GM12878 (cell line): ENCODE measurements around the gene ACKR1.

Experiments
- BHLHE40 ChIP-seq, 2 experiments: fragments of 450-650 bp in 1 of 2; IDR thresholded peaks; 2 replicates each; pipeline ENCODE4 v1.6.1; 2011 to 2017; ENCODE audit warnings: low read depth in 2 of 2, borderline replicate concordance in 1 of 2, improper control_type of control experiment in 1 of 2, low read length in 1 of 2, mild to moderate bottlenecking in 1 of 2
- CTCF ChIP-seq, 3 experiments: IDR thresholded peaks in 2 of 3; conservative IDR thresholded peaks in 1 of 3; 2 replicates each; pipeline ENCODE4 v1.5.1; 2011; ENCODE audit warnings: low read depth in 3 of 3, low read length in 3 of 3, mild to moderate bottlenecking in 3 of 3, control low read depth in 2 of 3, moderate library complexity in 2 of 3, inconsistent platforms in 1 of 3, mixed read lengths in 1 of 3; ENCODE audit not compliant: control insufficient read depth in 2 of 3, insufficient read depth in 1 of 3; ENCODE audit errors: extremely low read depth in 1 of 3
- EGR1 ChIP-seq, 2 experiments: IDR thresholded peaks; 1 replicate in 1 of 2; 2 replicates in 1 of 2; pipeline ENCODE4 v1.6.1; 2011 to 2012; ENCODE audit warnings: low read depth in 2 of 2, low read length in 2 of 2, borderline replicate concordance in 1 of 2, mild to moderate bottlenecking in 1 of 2, moderate library complexity in 1 of 2
- EZH2 ChIP-seq: IDR thresholded peaks from 2 replicates; pipeline ENCODE4 v1.6.1; 2012; ENCODE audit warnings: low read depth, mild to moderate bottlenecking, control low read depth, inconsistent platforms, low read length, borderline replicate concordance; ENCODE audit not compliant: control insufficient read depth
- NFXL1 ChIP-seq: fragments of 450-650 bp; IDR thresholded peaks from 2 replicates; pipeline ENCODE4 v1.6.1; 2017; ENCODE audit warnings: antibody characterized with exemption, mild to moderate bottlenecking, borderline replicate concordance
- NR2C2 ChIP-seq: IDR thresholded peaks from 2 replicates; pipeline ENCODE4 v1.6.1; 2011; ENCODE audit warnings: borderline replicate concordance, low read depth; ENCODE audit not compliant: control insufficient read depth, insufficient read length
- POLR2A ChIP-seq: IDR thresholded peaks from 2 replicates; pipeline ENCODE4 v1.6.1; 2011; ENCODE audit warnings: low read depth, mild to moderate bottlenecking, low read length
- ZNF687 ChIP-seq: fragments of 450-650 bp; IDR thresholded peaks from 2 replicates; pipeline ENCODE4 v1.6.1; 2017; ENCODE audit warnings: mild to moderate bottlenecking, moderate library complexity
- TF ChIP-seq, protein P1 (sequence below): fragments of 450-650 bp; IDR thresholded peaks from 2 replicates; pipeline ENCODE4 v1.6.1; 2017; ENCODE audit warnings: mild to moderate bottlenecking

DNA sequence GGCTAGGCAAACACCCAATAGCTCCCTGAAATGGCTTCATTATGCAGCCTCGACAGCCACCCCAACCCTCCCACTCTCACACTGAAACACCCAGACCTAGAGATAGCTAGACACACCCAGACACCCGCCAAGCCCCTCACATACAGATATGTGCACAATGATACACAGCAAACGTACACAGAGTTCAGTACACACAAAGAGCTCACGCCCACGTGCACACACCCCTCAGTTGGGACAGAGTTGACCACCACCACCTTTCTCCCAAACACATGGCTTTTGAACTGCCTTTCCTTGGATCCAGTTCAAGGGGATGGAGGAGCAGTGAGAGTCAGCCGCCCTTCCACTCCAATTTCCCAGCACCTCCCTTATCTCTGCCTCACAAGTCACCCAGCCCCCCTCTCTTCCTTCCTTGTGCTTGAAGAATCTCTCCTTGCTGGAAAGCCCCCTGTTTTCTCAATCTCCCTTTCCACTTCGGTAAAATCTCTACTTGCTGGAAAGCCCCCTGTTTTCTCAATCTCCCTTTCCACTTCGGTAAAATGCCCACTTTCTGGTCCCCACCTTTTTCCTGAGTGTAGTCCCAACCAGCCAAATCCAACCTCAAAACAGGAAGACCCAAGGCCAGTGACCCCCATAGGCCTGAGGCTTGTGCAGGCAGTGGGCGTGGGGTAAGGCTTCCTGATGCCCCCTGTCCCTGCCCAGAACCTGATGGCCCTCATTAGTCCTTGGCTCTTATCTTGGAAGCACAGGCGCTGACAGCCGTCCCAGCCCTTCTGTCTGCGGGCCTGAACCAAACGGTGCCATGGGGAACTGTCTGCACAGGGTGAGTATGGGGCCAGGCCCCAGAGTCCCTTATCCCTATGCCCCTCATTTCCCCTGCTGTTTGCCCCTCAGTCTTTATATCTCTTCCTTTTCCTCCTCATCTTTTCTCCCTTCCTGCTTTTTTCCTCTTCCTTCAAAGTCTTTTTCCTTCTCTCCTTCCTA lies at the start of gene ACKR1:
- no peak for TF ChIP-seq CTCF (IDR thresholded peaks at IDR 0.05 in 2 of 3, conservative IDR thresholded peaks at IDR 0.05 in 1 of 3; ENCODE audit: control insufficient read depth in 2 of 3, extremely low read depth in 1 of 3, insufficient read depth in 1 of 3, low read depth in 3 of 3, low read length in 3 of 3)
- no peak for TF ChIP-seq EZH2
- TF ChIP-seq NR2C2, result no peak
- TF ChIP-seq ZNF687, result no peak
- TF ChIP-seq, protein P1, sequence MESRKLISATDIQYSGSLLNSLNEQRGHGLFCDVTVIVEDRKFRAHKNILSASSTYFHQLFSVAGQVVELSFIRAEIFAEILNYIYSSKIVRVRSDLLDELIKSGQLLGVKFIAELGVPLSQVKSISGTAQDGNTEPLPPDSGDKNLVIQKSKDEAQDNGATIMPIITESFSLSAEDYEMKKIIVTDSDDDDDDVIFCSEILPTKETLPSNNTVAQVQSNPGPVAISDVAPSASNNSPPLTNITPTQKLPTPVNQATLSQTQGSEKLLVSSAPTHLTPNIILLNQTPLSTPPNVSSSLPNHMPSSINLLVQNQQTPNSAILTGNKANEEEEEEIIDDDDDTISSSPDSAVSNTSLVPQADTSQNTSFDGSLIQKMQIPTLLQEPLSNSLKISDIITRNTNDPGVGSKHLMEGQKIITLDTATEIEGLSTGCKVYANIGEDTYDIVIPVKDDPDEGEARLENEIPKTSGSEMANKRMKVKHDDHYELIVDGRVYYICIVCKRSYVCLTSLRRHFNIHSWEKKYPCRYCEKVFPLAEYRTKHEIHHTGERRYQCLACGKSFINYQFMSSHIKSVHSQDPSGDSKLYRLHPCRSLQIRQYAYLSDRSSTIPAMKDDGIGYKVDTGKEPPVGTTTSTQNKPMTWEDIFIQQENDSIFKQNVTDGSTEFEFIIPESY, result no peak
- no peak for TF ChIP-seq BHLHE40 (IDR thresholded peaks at IDR 0.05; ENCODE audit: borderline replicate concordance in 1 of 2, low read depth in 2 of 2, low read length in 1 of 2)
- no peak for TF ChIP-seq POLR2A
- no peak for TF ChIP-seq EGR1 (IDR thresholded peaks at IDR 0.05; ENCODE audit: borderline replicate concordance in 1 of 2, low read depth in 2 of 2, low read length in 2 of 2)
- no peak for TF ChIP-seq NFXL1
